Left ventricle myocardium inferior (tissue), 1 donor: ENCODE data around the gene LRMDA. TPM values are rescaled to one million over a fixed set of nuclear protein-coding genes. Genes with fewer than 3 reads are reported as not detected.

Experiments
- DNase-seq: peaks from one replicate; pipeline ENCODE4 v3.0.0-alpha.2; 2020
- H3K27ac ChIP-seq: fragments of 200-600 bp; replicated peaks from 2 replicates; pipeline ENCODE4 v1.8.0; 2021
- H3K27me3 ChIP-seq: fragments of 200-600 bp; 2 replicates; pipeline ENCODE4 v1.8.0; 2021; ENCODE audit warnings: low read depth
- H3K36me3 ChIP-seq: fragments of 200-600 bp; 2 replicates; pipeline ENCODE4 v1.8.0; 2021
- H3K4me1 ChIP-seq: fragments of 200-600 bp; 2 replicates; pipeline ENCODE4 v1.8.0; 2021
- H3K4me3 ChIP-seq: fragments of 200-600 bp; 2 replicates; pipeline ENCODE4 v1.8.0; 2021; ENCODE audit warnings: mild to moderate bottlenecking, moderate library complexity
- H3K9me3 ChIP-seq: fragments of 200-600 bp; replicated peaks from 2 replicates; pipeline ENCODE4 v1.8.0; 2021
- intact Hi-C: fragments of 100-400 bp; cut with micrococcal nuclease; formaldehyde crosslinking; loops from one replicate; pipeline ENCODE4 v1.11.0; 2022
- total RNA-seq: library from RNA; stranded (reverse); fragmentation: NEBNext Ultra II Directional; extraction: Animal tissue kit (Norgen Biotek cat#: 25700); gene quantifications from one replicate; pipeline ENCODE4 v1.2.1, GENCODE V29; 2021
- TF ChIP-seq, protein P1 (sequence below): fragments of 200-600 bp; IDR thresholded peaks from 2 replicates; pipeline ENCODE4 v1.8.0; 2021; ENCODE audit warnings: antibody characterized with exemption, mild to moderate bottlenecking, borderline replicate concordance
- donor health status: DM: no; HTN: yes; CAD: no; lungs with severe emphysema.

LRMDA gene
- total RNA-seq, 1 donor from 2014 or later = 18.7 TPM

DNA sequence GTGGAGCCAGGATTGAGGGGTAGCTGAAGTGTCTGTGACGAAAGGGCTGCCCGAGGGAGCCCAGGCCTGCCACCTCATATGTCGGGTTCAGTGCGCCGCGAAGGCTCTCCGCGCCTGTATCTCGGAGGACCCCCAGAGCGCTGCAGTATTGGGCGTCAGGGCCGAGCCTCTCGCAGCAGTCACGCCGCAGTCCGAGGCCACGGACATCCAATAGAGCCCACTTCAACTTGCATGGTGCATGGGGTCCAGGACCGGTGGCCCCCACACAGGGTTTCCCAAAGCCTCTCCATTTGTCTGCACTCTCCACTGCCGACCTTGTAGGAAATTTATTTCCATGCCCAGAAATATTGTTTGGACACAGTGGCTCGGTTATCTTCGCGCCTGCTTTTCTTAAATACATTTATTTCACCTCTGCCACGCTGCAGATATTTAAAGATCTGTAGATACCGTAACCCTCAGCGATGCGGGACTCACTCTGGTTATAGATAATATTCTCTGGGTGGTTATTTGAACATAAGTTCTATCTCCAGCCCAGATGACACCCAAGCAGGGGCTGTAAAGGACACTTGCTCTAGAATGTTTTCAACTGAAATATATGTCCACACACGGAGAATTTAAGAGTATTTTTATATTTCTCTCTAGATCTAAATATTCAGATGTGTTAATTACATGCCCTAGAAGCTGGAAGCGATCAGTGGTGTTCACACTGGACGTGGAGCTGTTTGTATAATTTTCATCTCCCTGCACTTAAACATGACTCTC is 24.8 kb upstream of the LRMDA start:
- H3K4me3 ChIP-seq = no peak overlapping the region
- H3K4me1 ChIP-seq = peaks cover 65% of the 10 kb centered on the region

DNA sequence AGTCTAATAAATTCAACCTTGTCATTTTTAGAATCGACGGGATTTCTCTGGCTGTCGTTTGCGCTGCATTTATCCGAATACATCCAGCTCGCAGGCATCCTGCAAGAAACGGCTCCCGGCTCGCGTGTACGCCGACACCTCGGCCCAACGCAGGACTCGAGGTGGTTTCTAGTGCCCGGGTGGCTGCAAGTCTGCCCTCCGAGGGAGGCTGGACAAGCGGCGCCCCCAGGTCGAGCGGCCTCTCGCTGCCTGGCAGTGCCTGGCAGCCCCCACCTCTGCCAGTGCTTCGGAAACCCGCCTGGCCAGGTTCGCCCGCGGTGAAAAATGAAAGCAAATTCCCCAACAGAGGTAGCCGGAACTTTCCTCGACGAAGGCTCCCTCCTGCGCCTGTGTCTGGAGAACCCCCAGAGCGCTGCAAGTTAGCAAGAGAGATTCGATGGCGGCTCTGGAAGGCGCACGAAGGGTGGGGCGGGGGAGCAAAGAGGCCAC is 24.2 kb upstream of the LRMDA start:
- H3K27me3 ChIP-seq = peaks cover 8% of the 10 kb centered on the region
- no peaks in the 10 kb centered on the region for H3K9me3 ChIP-seq
- H3K36me3 ChIP-seq = no peaks in the 10 kb centered on the region
- intact Hi-C loops = loop anchor here (10.0 kb wide), 1 partner anchor 508 kb away; no protein-coding TSS in a partner anchor
- no peak for DNase-seq
- TF ChIP-seq, protein P1, sequence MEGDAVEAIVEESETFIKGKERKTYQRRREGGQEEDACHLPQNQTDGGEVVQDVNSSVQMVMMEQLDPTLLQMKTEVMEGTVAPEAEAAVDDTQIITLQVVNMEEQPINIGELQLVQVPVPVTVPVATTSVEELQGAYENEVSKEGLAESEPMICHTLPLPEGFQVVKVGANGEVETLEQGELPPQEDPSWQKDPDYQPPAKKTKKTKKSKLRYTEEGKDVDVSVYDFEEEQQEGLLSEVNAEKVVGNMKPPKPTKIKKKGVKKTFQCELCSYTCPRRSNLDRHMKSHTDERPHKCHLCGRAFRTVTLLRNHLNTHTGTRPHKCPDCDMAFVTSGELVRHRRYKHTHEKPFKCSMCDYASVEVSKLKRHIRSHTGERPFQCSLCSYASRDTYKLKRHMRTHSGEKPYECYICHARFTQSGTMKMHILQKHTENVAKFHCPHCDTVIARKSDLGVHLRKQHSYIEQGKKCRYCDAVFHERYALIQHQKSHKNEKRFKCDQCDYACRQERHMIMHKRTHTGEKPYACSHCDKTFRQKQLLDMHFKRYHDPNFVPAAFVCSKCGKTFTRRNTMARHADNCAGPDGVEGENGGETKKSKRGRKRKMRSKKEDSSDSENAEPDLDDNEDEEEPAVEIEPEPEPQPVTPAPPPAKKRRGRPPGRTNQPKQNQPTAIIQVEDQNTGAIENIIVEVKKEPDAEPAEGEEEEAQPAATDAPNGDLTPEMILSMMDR = no peak
- H3K4me1 ChIP-seq = peaks cover 65% of the 10 kb centered on the region
- peak overlapping the region; percentile 94 for H3K4me3 ChIP-seq
- H3K27ac ChIP-seq = peak overlapping the region; percentile 98

More for the DNA sequence above, 24.8 kb upstream of the LRMDA start:
- DNase-seq = no peak
- Histone ChIP-seq H3K27ac (peak overlapping the region; percentile 98), H3K36me3 (no peaks in the 10 kb centered on the region), H3K27me3 (peaks cover 8% of the 10 kb centered on the region), H3K9me3 (no peaks in the 10 kb centered on the region)
- TF ChIP-seq, protein P1 = no peak
- intact Hi-C loops = loop anchor here (10.0 kb wide), 1 partner anchor 508 kb away; no protein-coding TSS in a partner anchor

DNA sequence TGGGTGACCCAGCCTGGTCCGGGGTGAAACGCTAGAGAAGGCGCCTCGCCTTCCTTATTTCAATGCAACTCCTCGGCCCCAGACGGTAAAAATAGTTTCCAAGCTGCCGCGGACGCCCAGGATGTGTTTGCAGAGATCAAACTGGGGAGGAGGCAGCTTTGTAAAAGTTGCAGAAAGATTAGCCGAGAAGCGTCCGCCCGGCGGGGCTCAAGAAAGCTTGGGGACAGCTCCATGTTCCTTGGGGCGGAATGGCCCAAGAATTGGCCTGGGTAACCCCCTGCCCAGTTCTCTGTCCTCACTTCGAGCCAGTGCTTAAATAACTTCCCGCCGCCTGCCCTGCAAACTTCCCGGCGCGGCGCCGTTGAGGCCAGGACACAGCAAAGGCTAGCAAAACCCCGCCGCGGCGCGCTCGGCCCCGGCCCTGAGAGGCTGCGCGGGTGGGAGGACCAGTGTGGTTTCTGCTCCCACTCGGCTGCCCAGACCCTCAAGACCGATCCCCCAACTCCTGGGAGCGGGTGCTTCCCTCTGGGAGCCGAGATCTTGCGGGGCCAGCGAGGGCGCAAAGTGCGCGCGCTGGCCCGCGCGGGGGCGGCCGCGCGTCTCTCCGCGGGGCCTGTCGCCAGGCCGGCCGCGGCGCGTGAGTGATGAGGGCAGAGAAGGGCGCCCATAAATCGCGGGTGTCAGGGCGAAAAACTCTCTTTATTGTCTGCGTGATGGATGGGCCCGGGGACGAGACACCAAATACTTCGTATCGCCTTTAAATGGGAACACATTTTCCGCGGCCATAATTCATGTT is 23.5 kb upstream of the LRMDA start:
- Histone ChIP-seq H3K36me3 (no peaks in the 10 kb centered on the region), H3K4me3 (peak overlapping the region; percentile 94), H3K4me1 (peaks cover 60% of the 10 kb centered on the region), H3K27me3 (peaks cover 8% of the 10 kb centered on the region), H3K27ac (peak overlapping the region; percentile 98), H3K9me3 (no peaks in the 10 kb centered on the region)
- intact Hi-C loops = loop anchor here (10.0 kb wide), 1 partner anchor 507 kb away; no protein-coding TSS in a partner anchor
- TF ChIP-seq, protein P1 = peak; percentile 28
- peak; percentile 60 for DNase-seq

DNA sequence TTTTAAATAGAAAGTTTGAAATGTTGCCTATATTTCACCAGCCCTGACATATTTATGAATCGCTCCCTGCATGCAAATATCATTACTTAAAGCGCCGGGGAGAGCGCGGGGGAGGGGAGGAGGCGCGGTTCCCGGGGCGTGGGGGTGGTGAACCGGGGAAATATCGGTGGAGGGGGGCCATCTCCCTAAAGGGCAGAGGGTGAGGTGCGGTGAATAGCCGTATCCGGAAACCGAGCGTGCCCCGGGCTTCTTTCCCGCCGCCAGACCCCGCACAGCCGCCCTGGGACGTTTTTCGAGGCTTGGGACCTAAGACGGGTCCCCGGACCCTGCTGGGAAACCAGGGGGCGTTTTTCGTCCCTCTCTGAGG is 22.9 kb upstream of the LRMDA start:
- Histone ChIP-seq H3K4me1 (peaks cover 54% of the 10 kb centered on the region), H3K4me3 (peak overlapping the region; percentile 94), H3K36me3 (no peaks in the 10 kb centered on the region), H3K27ac (peak overlapping the region; percentile 98), H3K9me3 (no peaks in the 10 kb centered on the region), H3K27me3 (peaks cover 8% of the 10 kb centered on the region)
- intact Hi-C loops = loop anchor here (10.0 kb wide), 1 partner anchor 506 kb away; no protein-coding TSS in a partner anchor
- TF ChIP-seq, protein P1 = no peak
- DNase-seq = peak; percentile 21
